ENCODE measurements around the gene PTPRD. TPM values are rescaled to one million over a fixed set of nuclear protein-coding genes. Genes with fewer than 3 reads are reported as not detected.

The PTPRD gene
- total and polyA plus RNA-seq, 2 experiments from 2014 or later, result 11.5 to 58.0 TPM

GRCh38 chr9:10597801-10598200 is 15.0 kb downstream of the PTPRD start:
- Histone ChIP-seq H3K79me2 (replicated peaks; ENCODE audit: insufficient read depth) (no peaks in the 10 kb centered on the region), H3K4me1 (ENCODE audit: insufficient read depth) (no peaks in the 10 kb centered on the region), H3K4me2 (no peak overlapping the region), H2AFZ (no peak overlapping the region), H3K36me3 (ENCODE audit: insufficient read depth) (no peaks in the 10 kb centered on the region), H3K27me3 (ENCODE audit: insufficient read depth) (no peaks in the 10 kb centered on the region), H3F3A (replicated peaks; ENCODE audit: low read depth) (no peaks in the 10 kb centered on the region), H3K27ac (ENCODE audit: low read depth) (no peak overlapping the region), H4K20me1 (replicated peaks; ENCODE audit: insufficient read depth) (no peaks in the 10 kb centered on the region), H3K4me3 (no peak overlapping the region), H3K9me2 (ENCODE audit: insufficient read depth) (no peaks in the 10 kb centered on the region)
- DNase-seq (ENCODE audit: low spot score) (no peak), ATAC-seq (no peak)
- no peaks in the 10 kb centered on the region for H3K4me1 Mint-ChIP-seq
- no peaks in the 10 kb centered on the region for H3K27me3 Mint-ChIP-seq (ENCODE audit: insufficient read depth, low read depth, poor library complexity)
- TF ChIP-seq CTCF (conservative IDR thresholded peaks at IDR 0.05; ENCODE audit: low read depth in 2 of 2) (no peak), ZNF114 (CRISPR knock-in tag; IDR thresholded peaks at IDR 0.05) (no peak), POLR2AphosphoS5 (IDR thresholded peaks at IDR 0.05; ENCODE audit: low read depth) (no peak), ZNF331 (CRISPR knock-in tag; IDR thresholded peaks at IDR 0.05; ENCODE audit: low read depth) (no peak), ZNF462 (CRISPR knock-in tag; IDR thresholded peaks at IDR 0.05) (no peak), REST (IDR thresholded peaks at IDR 0.05; ENCODE audit: unreplicated experiment) (no peak), CREB1 (CRISPR knock-in tag; IDR thresholded peaks at IDR 0.05; ENCODE audit: low read depth) (no peak), EZH2phosphoT487 (IDR thresholded peaks at IDR 0.05; ENCODE audit: unreplicated experiment) (no peak), STAT1 (IDR thresholded peaks at IDR 0.05; ENCODE audit: unreplicated experiment) (no peak), NANOG (IDR thresholded peaks at IDR 0.05; ENCODE audit: borderline replicate concordance) (no peak), JUNB (IDR thresholded peaks at IDR 0.05; ENCODE audit: unreplicated experiment) (no peak), ETS1 (IDR thresholded peaks at IDR 0.05) (no peak), EZH2 (IDR thresholded peaks at IDR 0.05; ENCODE audit: low read depth, unreplicated experiment) (no peak)
- H3K9me3 Mint-ChIP-seq, result no peaks in the 10 kb centered on the region
- H3K27ac Mint-ChIP-seq, result no peak overlapping the region
- H3K36me3 Mint-ChIP-seq (ENCODE audit: low read depth), result no peaks in the 10 kb centered on the region
- H3K4me3 Mint-ChIP-seq, result no peak overlapping the region
